ENCODE data around the gene MAGI2. TPM values are rescaled to one million over a fixed set of nuclear protein-coding genes. Genes with fewer than 3 reads are reported as not detected.

The MAGI2 gene
- total and polyA plus RNA-seq, 2 donors from 2014 or later: 4.4 to 9.0 TPM

DNA sequence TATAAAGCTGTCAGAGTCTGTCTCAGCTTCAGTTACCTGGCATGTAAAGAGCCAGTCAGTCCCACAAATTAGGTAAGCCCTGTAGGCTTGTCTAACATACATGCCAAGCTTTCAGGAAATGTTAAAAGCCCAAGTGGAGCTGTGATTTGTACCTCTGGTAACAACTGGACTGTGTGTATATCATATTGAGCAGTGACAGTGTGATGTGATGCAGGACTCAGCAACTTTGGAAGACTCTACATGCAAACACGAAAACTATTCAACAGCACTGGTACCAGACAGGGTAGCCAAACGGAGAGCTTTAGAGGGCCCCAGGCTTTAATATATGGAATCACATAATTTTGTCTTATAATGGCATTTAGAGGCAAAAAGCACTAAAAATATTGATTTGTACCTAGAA lies 1066.9 kb downstream of the MAGI2 start:
- no peak overlapping the region for H3K9ac ChIP-seq (ENCODE audit: low read length in 3 of 3)
- H3K27me3 ChIP-seq (ENCODE audit: control insufficient read depth, insufficient read depth, low read length): no peaks in the 10 kb centered on the region
- no peaks in the 10 kb centered on the region for H3K36me3 ChIP-seq (ENCODE audit: control insufficient read depth in 2 of 3, insufficient read depth in 3 of 3, low read length in 3 of 3)
- no peak for FAIRE-seq
- TF ChIP-seq, protein P1, sequence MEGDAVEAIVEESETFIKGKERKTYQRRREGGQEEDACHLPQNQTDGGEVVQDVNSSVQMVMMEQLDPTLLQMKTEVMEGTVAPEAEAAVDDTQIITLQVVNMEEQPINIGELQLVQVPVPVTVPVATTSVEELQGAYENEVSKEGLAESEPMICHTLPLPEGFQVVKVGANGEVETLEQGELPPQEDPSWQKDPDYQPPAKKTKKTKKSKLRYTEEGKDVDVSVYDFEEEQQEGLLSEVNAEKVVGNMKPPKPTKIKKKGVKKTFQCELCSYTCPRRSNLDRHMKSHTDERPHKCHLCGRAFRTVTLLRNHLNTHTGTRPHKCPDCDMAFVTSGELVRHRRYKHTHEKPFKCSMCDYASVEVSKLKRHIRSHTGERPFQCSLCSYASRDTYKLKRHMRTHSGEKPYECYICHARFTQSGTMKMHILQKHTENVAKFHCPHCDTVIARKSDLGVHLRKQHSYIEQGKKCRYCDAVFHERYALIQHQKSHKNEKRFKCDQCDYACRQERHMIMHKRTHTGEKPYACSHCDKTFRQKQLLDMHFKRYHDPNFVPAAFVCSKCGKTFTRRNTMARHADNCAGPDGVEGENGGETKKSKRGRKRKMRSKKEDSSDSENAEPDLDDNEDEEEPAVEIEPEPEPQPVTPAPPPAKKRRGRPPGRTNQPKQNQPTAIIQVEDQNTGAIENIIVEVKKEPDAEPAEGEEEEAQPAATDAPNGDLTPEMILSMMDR (IDR thresholded peaks at IDR 0.05; ENCODE audit: borderline replicate concordance, extremely low read depth, insufficient read depth): no peak
- H3K27ac ChIP-seq (ENCODE audit: low read depth in 2 of 2, low read length in 2 of 2): no peak overlapping the region
- no peaks in the 10 kb centered on the region for H3K4me1 ChIP-seq (ENCODE audit: control insufficient read depth in 2 of 3, insufficient read depth in 2 of 3, low read depth in 1 of 3, low read length in 3 of 3)
- no peak overlapping the region for H3K4me3 ChIP-seq (ENCODE audit: low read length in 3 of 3)
- H3K9me3 ChIP-seq (ENCODE audit: control insufficient read depth in 2 of 3, insufficient read depth in 1 of 3, low read length in 3 of 3): no peaks in the 10 kb centered on the region
- intact Hi-C loops (cut with DNase I): no loop called here
- peak in 2 of 5 donors; percentile 11 to 34 for DNase-seq

DNA sequence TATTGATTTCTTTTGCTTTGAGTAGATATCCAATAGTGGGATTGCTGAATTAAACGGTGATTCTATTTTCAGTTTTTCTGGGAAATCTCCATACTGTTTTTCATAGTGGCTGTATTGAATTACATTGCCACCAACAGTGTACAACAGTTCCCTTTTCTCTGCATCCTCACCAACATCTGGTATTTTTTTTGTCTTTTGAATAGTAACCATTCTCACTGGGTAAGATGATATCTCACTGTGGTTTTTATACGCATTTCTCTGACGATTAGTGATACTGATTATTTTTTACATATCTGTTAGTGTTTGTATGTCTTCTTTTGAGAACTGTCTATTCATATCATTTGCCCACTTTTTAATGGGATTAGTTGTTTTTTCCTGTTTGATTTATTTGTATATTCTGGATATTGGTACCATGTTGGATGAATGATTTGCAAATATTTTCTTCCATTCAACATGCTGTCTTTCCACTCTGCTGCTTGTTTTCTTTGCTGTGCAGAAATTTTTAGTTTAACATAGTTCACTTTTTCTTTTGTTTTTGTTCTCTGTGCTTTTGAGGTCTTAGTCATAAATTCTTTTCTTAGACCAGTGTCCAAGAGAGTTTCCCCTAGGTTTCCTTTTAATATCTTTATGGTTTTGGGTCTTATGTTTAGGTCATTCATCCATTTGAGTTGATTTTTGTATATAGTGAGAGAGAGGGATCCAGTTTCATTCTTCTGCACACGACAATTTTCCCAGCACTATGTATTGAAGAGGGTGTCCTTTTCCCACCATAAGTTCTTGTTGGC lies 1070.2 kb downstream of the MAGI2 start:
- Histone ChIP-seq H3K36me3 (ENCODE audit: control insufficient read depth in 2 of 3, insufficient read depth in 3 of 3, low read length in 3 of 3) (no peaks in the 10 kb centered on the region), H3K9ac (ENCODE audit: low read length in 3 of 3) (no peak overlapping the region), H3K9me3 (ENCODE audit: control insufficient read depth in 2 of 3, insufficient read depth in 1 of 3, low read length in 3 of 3) (no peaks in the 10 kb centered on the region), H3K27ac (ENCODE audit: low read depth in 2 of 2, low read length in 2 of 2) (no peak overlapping the region), H3K27me3 (ENCODE audit: control insufficient read depth, insufficient read depth, low read length) (no peaks in the 10 kb centered on the region), H3K4me1 (ENCODE audit: control insufficient read depth in 2 of 3, insufficient read depth in 2 of 3, low read depth in 1 of 3, low read length in 3 of 3) (no peaks in the 10 kb centered on the region), H3K4me3 (ENCODE audit: low read length in 3 of 3) (no peak overlapping the region)
- TF ChIP-seq, protein P1 (IDR thresholded peaks at IDR 0.05; ENCODE audit: borderline replicate concordance, extremely low read depth, insufficient read depth): no peak
- no peak for DNase-seq
- no peak for FAIRE-seq
- intact Hi-C loops (cut with DNase I): no loop called here

DNA sequence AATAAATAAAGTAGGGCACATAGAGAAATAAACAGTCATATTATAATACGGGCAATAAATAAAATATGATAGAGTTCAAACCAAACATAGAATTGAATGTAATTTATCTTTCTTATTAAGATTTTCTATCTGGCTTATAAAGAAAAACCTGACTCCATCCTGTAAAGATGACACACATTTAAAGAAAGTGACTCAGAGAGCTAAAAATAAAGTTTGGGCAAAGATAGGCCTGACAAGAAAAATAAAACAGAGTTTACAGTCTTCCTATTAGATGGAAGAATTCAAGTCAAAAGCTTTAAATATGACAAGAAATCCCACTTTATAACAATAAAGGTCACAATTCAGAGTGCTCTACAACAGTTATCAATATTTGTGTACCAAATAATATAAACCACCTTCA lies 1074.3 kb downstream of the MAGI2 start:
- DNase-seq (no peak), FAIRE-seq (no peak)
- no peaks in the 10 kb centered on the region for H3K4me1 ChIP-seq (ENCODE audit: control insufficient read depth in 2 of 3, insufficient read depth in 2 of 3, low read depth in 1 of 3, low read length in 3 of 3)
- no peaks in the 10 kb centered on the region for H3K9me3 ChIP-seq (ENCODE audit: control insufficient read depth in 2 of 3, insufficient read depth in 1 of 3, low read length in 3 of 3)
- intact Hi-C loops (cut with DNase I): no loop called here
- TF ChIP-seq, protein P1 (IDR thresholded peaks at IDR 0.05; ENCODE audit: borderline replicate concordance, extremely low read depth, insufficient read depth): no peak
- H3K27me3 ChIP-seq (ENCODE audit: control insufficient read depth, insufficient read depth, low read length): no peaks in the 10 kb centered on the region
- H3K4me3 ChIP-seq (ENCODE audit: low read length in 3 of 3): no peak overlapping the region
- H3K36me3 ChIP-seq (ENCODE audit: control insufficient read depth in 2 of 3, insufficient read depth in 3 of 3, low read length in 3 of 3): no peaks in the 10 kb centered on the region
- H3K27ac ChIP-seq (ENCODE audit: low read depth in 2 of 2, low read length in 2 of 2): no peak overlapping the region
- H3K9ac ChIP-seq (ENCODE audit: low read length in 3 of 3): no peak overlapping the region
